Activated T-helper 1 cell treated with anti-CD3 and anti-CD28 coated beads, Interleukin-12 subunit alpha, Interleukin-12 subunit beta, Interleukin-2, Interleukin-4 antibody, amounts not matched to agents 30 ng/mL and 10 ng/mL and 1 ng/mL, durations not matched to agents 14 hours and 24 hours and 36 hours (primary cell): ENCODE data around the gene KIF7. TPM values are rescaled to one million over a fixed set of nuclear protein-coding genes. Genes with fewer than 3 reads are reported as not detected.

Experiments used
- DNase-seq: peaks from one replicate; pipeline ENCODE4 v3.0.0; 2021; ENCODE audit warnings: low spot score
- H3K27ac Mint-ChIP-seq: one replicate; pipeline ENCODE4 v1.8.0; 2021; ENCODE audit warnings: mild to moderate bottlenecking, mixed read lengths
- H3K27me3 Mint-ChIP-seq: one replicate; pipeline ENCODE4 v1.8.0; 2022; ENCODE audit warnings: mild to moderate bottlenecking, moderate library complexity, mixed read lengths; ENCODE audit not compliant: insufficient read depth
- H3K36me3 Mint-ChIP-seq: one replicate; pipeline ENCODE4 v1.8.0; 2021; ENCODE audit warnings: low read depth, mixed read lengths
- H3K4me1 Mint-ChIP-seq: one replicate; pipeline ENCODE4 v1.8.0; 2021; ENCODE audit warnings: low read depth, mixed read lengths
- H3K4me3 Mint-ChIP-seq: one replicate; pipeline ENCODE4 v1.8.0; 2021; ENCODE audit warnings: mild to moderate bottlenecking, moderate library complexity, mixed read lengths
- H3K9me3 Mint-ChIP-seq: one replicate; pipeline ENCODE4 v1.8.0; 2021; ENCODE audit warnings: mixed read lengths
- intact Hi-C: fragments of 100-400 bp; cut with micrococcal nuclease; formaldehyde crosslinking; loops from one replicate; pipeline ENCODE4 v1.15.1; 2024
- total RNA-seq: library from RNA; stranded (reverse); gene quantifications from 2 replicates; pipeline ENCODE4 v1.2.3, GENCODE V29; 2022

KIF7 gene
- total RNA-seq, 1 donor from 2014 or later, result 2.4 TPM

- H3K27ac Mint-ChIP-seq, result no peak overlapping the region
- H3K36me3 Mint-ChIP-seq, result no peaks in the 10 kb centered on the region
- no peaks in the 10 kb centered on the region for H3K9me3 Mint-ChIP-seq
- no peak overlapping the region for H3K4me3 Mint-ChIP-seq
- intact Hi-C loops, result no loop called here
- DNase-seq, result no peak
- H3K27me3 Mint-ChIP-seq, result peaks cover 10% of the 10 kb centered on the region
- H3K4me1 Mint-ChIP-seq, result no peaks in the 10 kb centered on the region
Measured at GRCh38 chr15:89680282-89680873, 25.1 kb upstream of the KIF7 start.

GRCh38 chr15:89679212-89679611 is 23.9 kb upstream of the KIF7 start, which contains the start of gene PLIN1:
PLIN1 (minus strand) TSS chr15:89679367; CDS start chr15:89677489, 1,878 bp downstream.
- H3K27ac Mint-ChIP-seq, result no peak within 1 kb of the TSS
- no peak for DNase-seq
- H3K9me3 Mint-ChIP-seq, result no peaks in the 10 kb centered on the region
- peaks cover 10% of the 10 kb centered on the region for H3K27me3 Mint-ChIP-seq
- intact Hi-C loops, result no loop called here
- no peaks in the 10 kb centered on the region for H3K4me1 Mint-ChIP-seq
- no peaks in the 10 kb centered on the region for H3K36me3 Mint-ChIP-seq
- no peak within 1 kb of the TSS for H3K4me3 Mint-ChIP-seq

DNA sequence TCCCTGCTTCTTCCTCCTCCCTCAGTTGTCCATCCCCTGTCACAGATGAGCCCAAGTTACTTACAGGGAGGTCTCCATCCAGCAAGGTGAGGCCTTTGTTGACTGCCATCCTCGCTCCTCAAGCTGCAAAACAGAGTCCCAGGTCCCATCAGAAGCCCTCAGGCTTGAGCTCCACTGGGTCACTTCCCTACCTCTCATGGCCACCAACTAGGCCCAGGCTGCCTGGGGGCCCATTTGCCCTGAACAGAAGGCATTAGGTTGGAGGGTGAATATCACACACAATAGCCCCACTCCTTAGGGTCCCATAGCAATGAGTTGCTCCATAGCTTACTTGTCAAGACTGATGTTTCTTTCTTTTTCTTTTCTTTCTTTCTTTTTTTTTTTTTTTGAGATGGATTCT is 22.1 kb upstream of the KIF7 start:
- H3K36me3 Mint-ChIP-seq, result no peaks in the 10 kb centered on the region
- H3K27ac Mint-ChIP-seq, result no peak overlapping the region
- peaks cover 10% of the 10 kb centered on the region for H3K27me3 Mint-ChIP-seq
- intact Hi-C loops, result no loop called here
- H3K4me1 Mint-ChIP-seq, result no peaks in the 10 kb centered on the region
- H3K9me3 Mint-ChIP-seq, result no peaks in the 10 kb centered on the region
- no peak overlapping the region for H3K4me3 Mint-ChIP-seq
- no peak for DNase-seq

- Mint-ChIP-seq H3K27me3 (peaks cover 10% of the 10 kb centered on the region), H3K36me3 (no peaks in the 10 kb centered on the region), H3K4me3 (no peak overlapping the region), H3K4me1 (no peaks in the 10 kb centered on the region), H3K9me3 (no peaks in the 10 kb centered on the region), H3K27ac (no peak overlapping the region)
- intact Hi-C loops, result no loop called here
- no peak for DNase-seq
Measured at GRCh38 chr15:89675606-89676005, 20.3 kb upstream of the KIF7 start.

- no peak overlapping the region for H3K4me3 Mint-ChIP-seq
- intact Hi-C loops, result no loop called here
- H3K36me3 Mint-ChIP-seq, result no peaks in the 10 kb centered on the region
- H3K4me1 Mint-ChIP-seq, result no peaks in the 10 kb centered on the region
- H3K27me3 Mint-ChIP-seq, result peaks cover 8% of the 10 kb centered on the region
- no peak for DNase-seq
- H3K27ac Mint-ChIP-seq, result no peak overlapping the region
- no peaks in the 10 kb centered on the region for H3K9me3 Mint-ChIP-seq
Measured at GRCh38 chr15:89674526-89674925, 19.3 kb upstream of the KIF7 start.

- Mint-ChIP-seq H3K36me3 (no peaks in the 10 kb centered on the region), H3K4me3 (no peak overlapping the region), H3K27me3 (peaks cover 11% of the 10 kb centered on the region), H3K4me1 (no peaks in the 10 kb centered on the region), H3K9me3 (no peaks in the 10 kb centered on the region), H3K27ac (no peak overlapping the region)
- intact Hi-C loops, result no loop called here
- DNase-seq, result no peak
Measured at GRCh38 chr15:89673165-89673512, 17.9 kb upstream of the KIF7 start.

DNA sequence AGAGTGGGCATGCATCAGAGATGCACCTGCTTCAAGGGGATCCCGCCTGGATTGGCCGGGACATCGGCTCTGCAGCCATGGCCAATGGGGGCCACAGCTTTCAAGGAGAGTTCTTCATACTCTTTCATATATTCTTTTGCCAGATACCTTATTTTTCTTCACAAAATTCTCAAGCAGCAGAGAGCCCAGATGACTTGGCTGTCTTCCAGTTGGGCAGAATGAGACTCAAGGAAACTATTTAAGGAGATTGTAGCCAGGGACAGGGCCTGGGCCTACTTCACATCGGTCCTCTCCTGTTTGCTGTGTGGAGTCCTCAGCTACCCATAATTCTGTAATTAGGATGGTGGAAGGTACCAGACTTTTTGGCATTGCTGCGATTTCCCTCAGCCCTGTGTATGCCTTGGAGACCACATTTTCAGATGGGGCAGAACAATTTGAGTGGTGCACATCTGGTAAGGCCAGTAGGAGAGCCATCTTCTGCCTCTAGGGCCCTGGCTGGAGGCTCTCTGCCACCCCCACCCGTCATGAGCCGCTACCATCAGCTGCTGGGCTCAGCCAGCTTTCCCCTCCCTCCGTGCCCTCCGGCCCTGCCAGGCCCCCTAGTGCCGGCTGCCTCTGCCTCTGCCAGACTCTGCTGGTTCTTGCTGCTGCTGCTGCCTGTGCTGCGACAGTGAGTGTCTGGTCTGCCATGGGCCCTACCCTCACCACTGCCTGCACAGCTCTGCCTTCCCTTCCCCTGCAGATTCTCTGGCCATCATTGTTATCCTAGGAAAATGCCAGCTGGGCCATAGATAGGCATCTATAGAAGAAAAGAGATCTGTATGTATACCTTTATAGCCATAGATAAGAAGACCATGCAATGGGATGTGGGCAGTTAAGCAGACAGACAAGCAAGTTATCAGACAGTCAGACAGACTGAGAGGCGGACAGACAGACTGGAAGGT is 17.2 kb upstream of the KIF7 start:
- H3K4me1 Mint-ChIP-seq, result no peaks in the 10 kb centered on the region
- H3K36me3 Mint-ChIP-seq, result no peaks in the 10 kb centered on the region
- H3K27ac Mint-ChIP-seq, result no peak overlapping the region
- no peak overlapping the region for H3K4me3 Mint-ChIP-seq
- DNase-seq, result no peak
- no peaks in the 10 kb centered on the region for H3K9me3 Mint-ChIP-seq
- H3K27me3 Mint-ChIP-seq, result peaks cover 9% of the 10 kb centered on the region
- intact Hi-C loops, result no loop called here

GRCh38 chr15:89671687-89672086 is 16.4 kb upstream of the KIF7 start:
- intact Hi-C loops, result no loop called here
- Mint-ChIP-seq H3K27ac (no peak overlapping the region), H3K36me3 (no peaks in the 10 kb centered on the region), H3K9me3 (no peaks in the 10 kb centered on the region), H3K4me3 (no peak overlapping the region), H3K4me1 (no peaks in the 10 kb centered on the region), H3K27me3 (peaks cover 9% of the 10 kb centered on the region)
- DNase-seq, result no peak

- Mint-ChIP-seq H3K9me3 (no peaks in the 10 kb centered on the region), H3K27ac (no peak overlapping the region), H3K36me3 (no peaks in the 10 kb centered on the region), H3K4me1 (no peaks in the 10 kb centered on the region), H3K27me3 (peaks cover 7% of the 10 kb centered on the region), H3K4me3 (no peak overlapping the region)
- no peak for DNase-seq
- intact Hi-C loops, result no loop called here
Measured at GRCh38 chr15:89670971-89671560, 15.8 kb upstream of the KIF7 start.

DNA sequence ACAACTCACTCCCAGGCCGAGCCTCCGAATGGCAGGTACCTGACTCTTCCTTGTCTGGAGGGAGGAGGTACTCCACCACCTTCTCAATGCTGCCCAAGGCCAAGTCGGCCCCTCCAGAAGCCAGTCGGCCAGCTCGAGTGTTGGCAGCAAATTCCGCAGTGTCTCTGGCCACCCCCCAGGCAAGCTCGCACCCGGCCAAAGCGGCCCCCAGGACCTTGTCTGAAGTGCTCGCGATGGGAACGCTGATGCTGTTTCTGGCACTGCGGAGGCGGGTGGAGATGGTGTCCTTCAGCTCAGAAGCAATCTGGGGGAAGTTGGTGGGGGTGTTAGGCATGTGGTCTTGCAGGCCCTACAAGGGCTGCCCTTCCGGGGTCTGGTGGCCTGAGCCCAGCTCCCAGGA is 14.7 kb upstream of the KIF7 start:
- H3K27ac Mint-ChIP-seq, result no peak overlapping the region
- intact Hi-C loops, result no loop called here
- H3K9me3 Mint-ChIP-seq, result no peaks in the 10 kb centered on the region

DNA sequence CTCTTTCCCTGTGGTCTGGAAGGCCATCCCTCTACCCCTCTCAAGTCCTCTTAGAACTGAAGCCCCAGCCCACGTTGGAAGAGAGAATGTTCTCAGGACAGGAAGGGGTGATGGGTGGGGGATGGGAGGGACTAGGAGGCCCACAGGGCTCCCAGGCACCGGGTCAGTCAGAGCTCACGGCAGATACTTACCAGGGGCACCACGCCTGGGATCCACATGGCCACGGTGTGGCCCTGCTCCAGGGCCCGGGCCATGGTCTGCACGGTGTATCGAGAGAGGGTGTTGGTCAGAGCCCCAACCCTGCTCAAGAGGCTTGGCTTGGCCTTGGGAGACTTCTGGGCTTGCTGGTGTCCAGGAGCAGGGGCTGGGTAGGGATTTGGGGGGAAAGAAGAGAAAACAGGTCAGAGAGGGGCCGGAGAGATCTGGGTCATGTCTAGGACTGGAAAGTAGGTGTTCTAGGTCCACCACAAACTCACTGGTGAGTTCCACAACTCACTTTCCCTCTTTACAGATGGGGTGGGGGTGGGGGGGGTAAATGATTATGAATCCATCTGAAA is 14.1 kb upstream of the KIF7 start:
- H3K27ac Mint-ChIP-seq, result no peak overlapping the region
- no peak overlapping the region for H3K4me3 Mint-ChIP-seq
- no peaks in the 10 kb centered on the region for H3K9me3 Mint-ChIP-seq
- no peak for DNase-seq
- peaks cover 12% of the 10 kb centered on the region for H3K27me3 Mint-ChIP-seq
- H3K36me3 Mint-ChIP-seq, result peaks cover 3% of the 10 kb centered on the region
- peaks cover 5% of the 10 kb centered on the region for H3K4me1 Mint-ChIP-seq
- intact Hi-C loops, result no loop called here

More for the DNA sequence above, 14.7 kb upstream of the KIF7 start:
- Mint-ChIP-seq H3K36me3 (peaks cover under 1% of the 10 kb centered on the region), H3K4me1 (peaks cover 1% of the 10 kb centered on the region), H3K4me3 (no peak overlapping the region), H3K27me3 (peaks cover 9% of the 10 kb centered on the region)
- no peak for DNase-seq

- peaks cover 3% of the 10 kb centered on the region for H3K36me3 Mint-ChIP-seq
- no peak overlapping the region for H3K27ac Mint-ChIP-seq
- H3K4me1 Mint-ChIP-seq, result peaks cover 5% of the 10 kb centered on the region
- no peak for DNase-seq
- H3K4me3 Mint-ChIP-seq, result no peak overlapping the region
- no peaks in the 10 kb centered on the region for H3K9me3 Mint-ChIP-seq
- intact Hi-C loops, result no loop called here
- peaks cover 15% of the 10 kb centered on the region for H3K27me3 Mint-ChIP-seq
Measured at GRCh38 chr15:89668171-89668570, 12.9 kb upstream of the KIF7 start.

DNA sequence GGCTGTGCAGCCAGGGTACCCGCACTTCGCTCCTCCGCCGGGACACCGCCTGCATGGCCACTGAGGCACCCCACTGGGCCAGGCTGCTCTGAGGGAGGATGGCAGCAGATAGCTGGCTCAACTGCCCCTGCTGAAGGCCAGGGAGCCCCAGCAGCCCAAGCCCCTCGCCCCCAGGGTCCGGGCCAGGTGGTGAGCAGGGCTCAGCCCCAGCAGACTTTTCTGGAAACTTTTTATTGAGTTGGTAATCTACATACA is 12.4 kb upstream of the KIF7 start:
- Mint-ChIP-seq H3K4me1 (peaks cover 5% of the 10 kb centered on the region), H3K9me3 (no peaks in the 10 kb centered on the region), H3K27ac (peak overlapping the region; percentile 44), H3K36me3 (peaks cover 3% of the 10 kb centered on the region), H3K27me3 (peaks cover 15% of the 10 kb centered on the region), H3K4me3 (peak overlapping the region; percentile 7)
- DNase-seq, result no peak
- intact Hi-C loops, result no loop called here
